Activated CD4-positive, alpha-beta T cell treated with anti-CD3 and anti-CD28 coated beads, Interleukin-10, Interleukin-2, amounts not matched to agents 100 ng/mL and 50 ng/mL, durations not matched to agents 16 hours and 8 hours (primary cell): ENCODE data around the gene TMPRSS7.
A peak's percentile ranks its signal among the peaks of the same experiment; 100 is the strongest.

Experiments used
- DNase-seq: peaks from one replicate; pipeline ENCODE4 v3.0.0-alpha.2; 2020

Gene TMPRSS7

DNA sequence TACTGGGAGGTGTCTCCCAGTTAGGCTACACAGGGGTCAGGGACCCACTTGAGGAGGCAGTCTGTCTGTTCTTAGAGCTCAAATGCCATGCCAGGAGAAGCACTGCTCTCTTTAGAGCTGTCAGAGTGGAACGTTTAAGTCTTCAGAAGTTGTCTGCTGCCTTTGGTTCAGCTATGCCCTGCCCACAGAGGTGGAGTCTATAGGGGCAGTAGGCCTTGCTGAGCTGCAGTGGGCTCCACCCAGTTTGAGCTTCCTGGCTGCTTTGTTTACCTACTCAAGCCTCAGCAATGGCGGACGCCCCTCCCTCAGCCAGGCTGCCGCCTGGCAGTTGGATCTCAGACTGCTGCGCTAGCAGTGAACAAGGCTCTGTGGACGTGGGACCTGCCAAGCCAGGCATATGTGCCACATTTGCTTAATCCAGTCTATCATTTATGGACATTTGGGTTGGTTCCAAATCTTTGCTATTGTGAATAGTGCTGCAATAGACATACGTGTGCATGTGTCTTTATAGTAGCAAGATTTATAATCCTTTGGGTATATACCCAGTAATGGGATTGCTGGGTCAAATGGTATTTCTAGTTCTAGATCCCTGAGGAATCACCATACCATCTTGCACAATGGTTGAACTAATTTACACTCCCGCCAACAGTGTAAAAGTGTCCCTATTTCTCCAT lies 38.0 kb downstream of the TMPRSS7 start:
- peak; percentile 48 for DNase-seq

DNA sequence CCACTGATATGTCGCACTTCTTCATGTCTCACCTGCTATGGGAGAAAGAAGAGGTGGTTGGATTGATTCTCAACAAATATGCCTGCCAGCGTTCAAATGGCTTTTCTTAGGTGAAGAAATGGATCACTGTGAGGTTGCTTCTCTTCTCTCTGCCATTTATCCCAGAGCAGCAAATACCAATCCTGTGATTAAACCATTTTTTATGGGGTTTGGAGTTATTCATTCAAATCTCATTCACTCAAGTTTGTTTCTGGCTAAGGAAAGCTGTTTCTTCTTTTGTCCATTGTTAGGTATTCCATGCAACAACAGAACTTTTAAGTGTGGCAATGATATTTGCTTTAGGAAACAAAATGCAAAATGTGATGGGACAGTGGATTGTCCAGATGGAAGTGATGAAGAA lies 39.5 kb downstream of the TMPRSS7 start:
- no peak for DNase-seq

DNA sequence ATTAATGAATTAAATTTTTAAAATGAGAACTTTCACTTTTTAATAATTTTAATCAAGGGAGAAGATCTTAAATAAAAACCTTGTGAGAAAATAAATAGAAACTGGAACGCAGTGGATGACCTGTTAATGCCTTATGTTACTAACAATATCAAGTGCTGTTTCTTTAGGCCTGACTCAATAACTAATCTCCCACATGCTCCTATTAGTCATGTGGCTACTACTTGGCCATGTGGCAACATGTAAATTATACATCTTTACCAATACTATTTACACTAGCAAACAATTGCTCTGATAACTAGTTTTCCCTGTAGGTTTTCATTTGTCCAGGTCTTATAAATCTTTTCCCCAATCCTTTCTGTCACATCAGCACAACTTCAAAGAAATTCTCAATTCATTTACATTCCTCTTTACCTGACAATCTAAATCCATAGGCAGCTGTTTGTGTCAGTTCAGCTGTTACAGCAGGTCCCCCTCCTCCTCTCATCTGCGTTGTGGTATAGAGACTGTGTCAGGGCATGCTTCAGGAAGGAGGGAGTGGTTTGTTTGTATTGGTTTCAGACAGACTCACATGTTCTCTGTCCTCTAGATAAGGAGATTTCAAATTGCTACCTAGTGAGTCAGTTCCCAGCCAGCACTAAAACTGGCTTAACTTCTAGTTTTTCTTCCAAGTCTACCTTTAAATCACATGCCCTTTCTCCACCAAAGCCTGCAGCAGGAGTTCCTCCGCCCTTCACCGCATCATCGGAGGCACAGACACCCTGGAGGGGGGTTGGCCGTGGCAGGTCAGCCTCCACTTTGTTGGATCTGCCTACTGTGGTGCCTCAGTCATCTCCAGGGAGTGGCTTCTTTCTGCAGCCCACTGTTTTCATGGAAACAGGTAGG lies 40.3 kb downstream of the TMPRSS7 start:
- DNase-seq, result peak; percentile 39

DNA sequence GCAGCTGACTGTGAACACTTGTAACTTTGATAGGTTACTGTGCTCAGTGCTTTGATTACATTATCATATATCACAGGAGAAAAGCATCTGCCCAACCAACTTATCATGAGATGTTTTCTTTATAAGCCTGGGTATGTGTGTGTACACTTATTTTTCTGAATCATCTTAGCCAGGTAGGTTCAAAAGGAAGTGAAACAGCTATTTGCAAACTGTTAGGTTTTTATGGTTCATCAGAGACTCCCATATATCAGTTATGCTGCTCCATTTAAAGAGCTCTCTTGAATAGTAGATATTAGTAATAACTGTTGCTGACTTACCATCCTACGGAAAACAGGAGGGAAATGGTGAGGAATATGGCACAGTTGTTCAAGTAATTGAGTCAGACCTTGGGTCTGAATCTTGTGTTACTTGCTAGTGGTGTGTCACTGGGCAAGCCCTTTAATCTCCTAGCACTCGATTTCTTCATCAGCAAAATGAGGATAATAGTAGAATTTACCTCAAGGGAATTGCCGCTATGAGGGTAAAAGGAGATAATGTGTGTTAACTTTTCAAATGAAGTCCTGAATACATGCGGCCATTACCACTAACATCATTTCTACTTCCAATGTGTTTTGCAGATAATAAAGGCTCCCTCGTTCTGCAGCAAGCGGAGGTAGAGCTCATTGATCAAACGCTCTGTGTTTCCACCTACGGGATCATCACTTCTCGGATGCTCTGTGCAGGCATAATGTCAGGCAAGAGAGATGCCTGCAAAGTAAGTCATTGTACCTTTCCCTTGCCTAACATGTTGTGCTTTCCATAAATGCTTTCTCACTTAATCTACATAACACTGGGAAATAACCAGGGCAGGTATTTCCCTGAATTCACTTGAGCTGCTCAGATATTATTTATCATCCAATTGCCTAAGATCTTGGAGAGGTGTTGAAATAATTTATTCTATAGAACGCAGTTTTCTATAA lies 43.9 kb downstream of the TMPRSS7 start:
- no peak for DNase-seq

DNA sequence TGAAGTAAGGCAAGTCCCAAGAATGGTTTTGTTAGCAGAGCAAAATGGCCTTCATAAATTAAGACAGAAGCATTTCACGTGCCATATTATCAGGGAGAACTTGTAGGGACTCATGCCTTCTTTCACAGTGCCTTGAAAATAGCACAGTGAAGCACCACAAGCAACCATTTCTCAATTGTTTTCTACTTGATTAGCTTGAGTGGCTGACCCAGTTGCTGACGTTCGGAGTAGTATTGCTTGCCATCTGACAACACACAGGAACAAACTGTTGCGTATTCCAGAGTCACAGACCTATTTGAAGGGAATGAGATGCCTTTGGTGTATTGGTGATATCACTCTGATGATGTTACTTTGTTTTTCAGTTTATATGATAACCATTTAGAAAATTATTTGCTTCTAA lies 48.7 kb downstream of the TMPRSS7 start:
- DNase-seq, result no peak

DNA sequence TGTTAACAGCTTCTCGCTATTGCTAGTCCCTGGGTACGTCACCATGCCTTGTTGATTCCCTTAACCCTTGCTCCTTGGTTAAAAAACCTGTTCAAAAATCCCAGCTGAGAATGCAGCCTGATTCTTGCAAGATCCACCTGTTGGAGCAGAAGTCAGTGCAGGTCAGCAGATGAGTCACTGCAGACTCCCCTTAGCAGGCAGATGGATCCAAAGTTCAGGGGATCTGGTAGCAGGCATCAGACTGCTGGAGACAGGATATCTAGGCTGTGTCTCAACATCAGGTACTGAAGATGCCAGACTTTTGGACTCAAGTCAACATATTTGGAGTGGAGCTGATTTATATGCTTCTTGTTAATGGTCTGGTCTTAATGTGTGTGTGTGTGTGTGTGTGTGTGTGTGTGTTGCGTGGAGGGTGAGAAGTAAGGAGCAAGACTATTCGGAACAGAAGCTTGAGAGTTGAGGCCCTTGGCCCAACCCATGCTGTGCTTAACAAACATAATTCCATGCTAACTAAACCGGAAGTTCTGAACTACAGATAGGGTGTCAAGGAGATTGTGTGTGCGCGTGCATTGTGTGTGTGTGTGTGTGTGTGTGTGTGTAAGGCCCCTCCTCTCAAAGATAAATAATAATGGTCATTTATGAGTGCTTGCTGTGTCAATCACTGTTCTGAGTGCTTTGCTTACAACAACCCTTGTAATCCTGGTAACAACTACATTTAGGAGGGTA lies 50.6 kb downstream of the TMPRSS7 start:
- DNase-seq, result no peak

DNA sequence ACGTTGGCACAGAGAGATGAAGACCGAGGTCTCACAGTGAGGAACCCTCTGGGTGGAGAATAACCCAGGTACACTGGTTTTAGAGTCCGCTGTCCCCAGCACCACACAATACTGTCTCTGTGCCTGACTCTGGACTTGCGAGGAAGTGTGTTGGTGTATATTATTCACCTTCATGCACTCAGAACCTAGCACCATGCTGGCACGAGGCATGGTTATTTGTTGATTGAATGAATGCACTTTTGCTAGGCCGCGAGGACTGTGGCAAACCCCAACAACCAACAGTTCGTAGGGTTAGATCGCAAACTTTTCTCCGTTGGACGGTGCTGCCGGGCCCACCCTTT lies 51.2 kb downstream of the TMPRSS7 start:
- DNase-seq, result no peak

DNA sequence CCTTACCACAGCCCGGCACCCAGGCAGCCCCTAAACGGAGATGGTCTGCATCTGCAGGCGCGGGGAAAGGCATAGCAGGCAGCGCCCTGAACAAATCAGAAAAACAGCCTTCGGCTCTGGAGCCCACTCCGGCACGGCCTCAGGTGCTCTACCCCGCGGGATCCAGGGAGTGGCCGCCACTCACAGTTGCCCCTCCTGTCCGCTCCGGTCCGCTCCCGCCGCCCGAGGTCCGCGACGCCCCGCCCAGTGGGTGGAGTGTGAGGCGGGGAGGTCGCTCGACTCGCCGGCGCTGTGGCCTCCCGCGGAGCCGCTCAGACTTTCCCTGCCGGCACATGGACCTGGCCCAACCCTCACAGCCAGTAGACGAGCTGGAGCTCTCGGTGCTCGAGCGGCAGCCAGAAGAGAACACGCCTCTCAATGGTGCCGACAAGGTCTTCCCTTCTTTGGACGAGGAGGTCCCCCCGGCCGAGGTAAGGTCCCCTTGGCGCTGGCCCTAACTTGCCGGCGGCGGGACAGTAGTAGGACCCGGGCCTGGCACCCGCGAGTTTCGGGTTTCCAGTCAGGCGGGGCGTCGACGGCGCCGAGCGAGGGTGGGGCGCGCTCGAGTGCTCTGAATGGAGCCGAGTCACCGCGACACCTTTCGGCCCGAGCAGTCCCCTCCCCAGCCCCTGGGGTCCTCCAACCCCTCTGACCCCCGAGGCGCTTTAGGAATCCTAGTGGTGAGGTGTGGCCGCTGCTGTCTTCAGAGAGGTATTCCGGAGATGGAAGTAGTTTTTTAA lies 51.7 kb downstream of the TMPRSS7 start, which contains the start of gene C3orf52:
Gene C3orf52, plus strand, starts transcription at position 314 of the 779 bp plus-strand sequence. Its CDS starts 19 bp downstream, at position 333.
- peak; percentile 72 for DNase-seq

DNA sequence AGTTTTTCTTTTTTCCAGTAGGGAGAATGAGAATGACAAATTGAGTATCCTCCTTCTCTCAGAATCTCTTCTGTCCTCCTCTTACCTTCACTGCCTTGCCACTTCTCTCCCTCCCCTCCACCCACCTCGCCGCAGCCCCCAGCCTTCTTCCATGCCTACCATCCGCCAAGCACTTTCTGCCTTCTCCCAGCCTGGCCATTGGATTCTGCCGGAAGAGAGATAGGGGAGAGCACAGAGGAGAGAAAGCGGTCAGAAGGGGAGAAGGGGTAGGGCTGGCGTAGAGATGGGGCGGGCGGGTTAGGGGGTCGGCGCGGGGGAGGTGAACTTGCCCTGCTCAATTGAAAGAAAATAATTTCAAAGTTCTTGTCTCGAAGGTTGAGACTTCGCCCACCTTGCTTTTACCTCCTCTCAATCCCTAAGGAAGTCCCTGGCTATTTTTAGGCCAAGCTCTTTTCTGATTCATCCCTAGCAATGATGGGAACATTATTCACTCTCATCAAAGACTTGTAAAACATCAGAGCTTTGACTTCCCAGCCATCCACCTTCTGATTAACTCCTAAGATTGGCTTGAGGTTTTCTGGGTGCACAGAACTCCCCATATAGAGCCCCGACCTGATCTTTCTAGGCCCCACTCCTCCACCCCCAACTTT lies 52.5 kb downstream of the TMPRSS7 start:
- DNase-seq, result no peak

DNA sequence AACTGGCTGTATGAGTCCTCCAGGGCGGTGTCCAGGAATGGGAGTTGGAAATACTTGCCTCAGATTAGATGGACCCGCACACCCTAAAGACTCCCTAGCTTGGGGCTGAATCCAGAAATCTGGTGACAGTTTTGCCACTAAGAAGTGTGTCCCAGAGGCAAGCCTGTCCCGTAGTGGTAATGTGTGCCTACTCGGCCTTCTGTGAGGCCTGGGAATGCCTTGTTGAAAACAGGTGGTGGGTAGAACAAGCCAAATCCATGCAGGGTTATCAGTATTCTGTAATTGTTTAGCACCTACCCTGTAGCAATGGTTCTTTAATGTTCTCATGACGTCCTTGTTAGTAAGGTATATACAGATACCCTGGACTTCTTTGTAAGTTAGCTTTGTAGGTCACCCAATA lies 53.2 kb downstream of the TMPRSS7 start:
- no peak for DNase-seq

DNA sequence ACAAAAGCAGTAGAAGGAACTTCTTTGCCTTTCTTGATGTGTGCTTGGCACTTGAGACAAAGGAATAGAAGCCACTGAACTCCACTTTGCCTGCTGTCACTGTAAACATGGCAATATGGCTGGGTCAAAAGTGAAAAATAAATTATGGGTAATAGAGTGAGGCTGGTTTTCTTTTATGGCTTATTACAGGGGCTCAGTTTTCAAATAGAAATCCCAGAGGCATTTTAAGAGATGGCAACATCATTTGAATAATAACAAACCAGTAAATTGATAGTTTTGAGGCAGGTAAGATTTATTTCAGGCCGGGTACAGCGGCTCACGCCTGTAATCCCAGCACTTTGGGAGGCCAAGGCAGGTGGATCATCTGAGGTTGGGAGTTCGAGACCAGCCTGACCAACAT lies 54.4 kb downstream of the TMPRSS7 start:
- no peak for DNase-seq

DNA sequence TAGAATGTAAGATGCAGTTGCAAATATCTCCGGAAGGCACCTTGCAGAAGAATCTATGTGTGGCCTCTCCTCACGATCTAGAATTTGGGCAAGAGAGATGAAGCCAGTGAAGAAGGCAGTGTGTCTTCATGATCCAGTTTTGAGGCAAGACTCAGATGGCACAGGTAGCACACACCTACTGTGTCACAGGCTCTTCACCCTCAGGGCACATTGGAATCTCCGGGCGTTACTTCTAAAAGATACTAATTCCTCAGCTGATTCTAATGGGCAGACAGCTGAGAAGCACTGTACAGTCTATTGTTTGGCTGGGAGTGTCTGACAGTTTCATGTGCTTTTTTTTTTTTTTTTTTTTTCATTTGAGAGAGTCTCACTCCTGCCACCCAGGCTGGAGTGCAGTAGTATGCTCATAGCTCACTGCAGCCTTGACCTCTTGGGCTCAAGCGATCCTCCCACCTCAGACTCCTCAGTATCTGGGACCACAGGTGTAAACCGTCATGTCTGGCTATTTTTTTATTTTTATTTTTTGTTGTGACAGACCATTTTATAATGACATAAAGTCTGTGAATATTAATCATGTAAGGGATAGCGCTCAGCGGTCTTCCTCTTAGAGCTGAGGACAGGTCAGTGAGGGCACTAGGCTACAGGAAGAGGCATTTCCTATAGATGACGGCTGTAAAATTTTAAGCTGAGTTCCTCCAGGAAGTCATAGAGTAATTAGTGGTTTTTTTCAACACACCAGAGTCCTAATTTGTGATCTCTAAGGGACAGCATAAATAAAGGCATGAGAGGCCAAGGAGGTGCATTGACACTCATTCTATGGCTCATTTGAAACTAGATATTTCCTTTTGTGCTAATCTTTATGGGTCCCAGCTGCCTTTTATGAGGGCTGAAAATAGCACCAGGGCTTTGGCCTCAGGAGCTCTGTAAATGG lies 55.7 kb downstream of the TMPRSS7 start:
- no peak for DNase-seq

DNA sequence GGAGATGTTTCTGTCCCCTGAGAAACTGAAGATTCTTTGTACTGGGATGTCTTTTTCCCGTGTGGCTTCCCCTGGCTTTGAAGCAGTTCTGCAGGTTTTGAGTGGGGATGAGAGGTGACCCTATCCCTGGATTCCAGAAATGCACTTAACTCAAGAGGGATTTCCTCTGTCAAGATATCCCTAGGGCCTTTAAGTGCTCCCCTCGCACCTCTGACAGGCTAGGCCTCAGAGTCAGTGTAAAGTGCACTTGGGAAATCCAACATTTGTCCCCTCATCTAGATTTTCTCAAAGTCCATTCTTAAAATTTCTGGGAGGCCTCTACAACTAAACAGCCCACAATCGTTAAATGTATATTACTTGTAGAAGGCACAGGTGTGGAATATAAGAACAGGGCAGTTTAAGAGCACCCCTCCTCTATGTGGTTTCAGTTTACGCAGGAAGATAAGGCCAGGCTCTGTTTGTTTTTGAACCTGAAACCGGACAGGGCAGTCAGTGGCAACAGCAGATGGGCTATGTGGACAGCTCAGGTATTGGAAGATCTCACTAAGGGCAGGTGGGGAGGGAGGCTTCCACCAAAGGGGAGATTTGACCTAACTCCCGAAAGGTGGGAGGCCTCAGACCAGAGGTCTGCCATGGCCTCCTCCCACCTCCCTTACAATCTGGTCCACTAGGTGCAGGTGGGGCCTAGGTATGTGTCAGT lies 56.5 kb downstream of the TMPRSS7 start:
- DNase-seq, result no peak

DNA sequence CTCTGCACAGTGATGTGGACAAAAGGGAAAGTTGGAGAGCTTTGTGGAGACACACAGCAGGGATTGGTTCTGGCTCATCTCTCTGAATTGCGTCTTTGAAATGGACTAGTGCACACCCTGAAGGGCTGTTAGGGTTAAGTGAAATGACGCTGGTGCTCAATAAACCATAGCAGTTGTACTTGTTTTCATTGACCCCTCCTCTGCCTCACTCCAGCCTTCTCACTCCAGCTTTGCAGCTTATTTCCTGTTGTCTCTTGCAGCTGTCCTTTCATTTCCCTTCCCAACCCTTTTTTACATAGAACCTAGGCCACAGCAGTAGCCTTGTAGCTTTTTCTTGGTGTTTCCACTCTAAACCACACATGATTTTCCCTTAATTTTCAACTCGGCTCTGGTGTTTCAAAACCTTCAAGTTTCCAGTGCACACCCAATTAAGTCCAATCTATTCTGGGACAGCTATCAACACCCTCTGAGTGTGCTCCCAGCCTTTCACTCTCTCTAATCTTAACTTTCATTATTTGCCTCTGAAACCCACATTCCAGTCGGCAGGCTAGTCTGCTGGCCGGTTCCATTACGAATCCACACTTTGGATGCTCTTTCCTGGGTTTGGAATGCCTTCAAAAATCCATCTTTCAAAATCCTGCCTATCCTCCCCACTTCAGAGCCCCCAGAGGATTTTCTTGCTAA lies 58.1 kb downstream of the TMPRSS7 start:
- no peak for DNase-seq

DNA sequence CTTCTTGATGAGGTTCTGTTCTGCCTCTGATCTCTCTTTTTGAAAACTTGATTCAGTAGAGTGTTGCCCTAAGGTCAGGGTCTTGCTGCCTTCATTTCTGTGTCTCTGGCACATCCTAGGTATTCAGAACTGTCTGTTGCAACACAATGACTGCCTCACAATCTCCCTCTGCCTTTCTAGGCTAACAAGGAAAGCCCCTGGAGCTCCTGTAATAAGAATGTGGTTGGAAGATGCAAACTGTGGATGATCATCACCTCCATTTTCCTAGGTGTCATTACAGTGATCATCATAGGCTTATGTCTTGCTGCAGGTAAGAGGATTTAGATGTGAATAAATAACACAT lies 58.6 kb downstream of the TMPRSS7 start:
- no peak for DNase-seq

DNA sequence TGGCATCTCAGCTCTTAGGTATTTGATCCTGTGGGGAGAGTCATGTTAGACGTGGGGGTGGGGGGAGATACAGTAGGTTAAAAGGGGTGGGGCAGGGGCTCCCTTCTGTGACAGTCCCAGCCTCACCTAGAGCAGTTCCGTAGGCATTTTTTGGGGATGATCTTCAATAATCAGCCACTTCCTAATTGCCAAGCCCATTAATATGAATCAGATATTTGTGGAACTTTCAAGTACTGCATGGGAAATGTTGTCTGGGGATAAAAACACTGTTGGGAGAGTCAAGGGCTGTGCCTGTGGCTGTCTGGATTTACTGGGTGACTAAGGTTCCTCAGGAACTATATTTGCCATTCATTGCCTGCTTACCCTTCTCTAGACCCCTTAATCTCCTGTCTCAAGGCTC lies 61.2 kb downstream of the TMPRSS7 start:
- no peak for DNase-seq

DNA sequence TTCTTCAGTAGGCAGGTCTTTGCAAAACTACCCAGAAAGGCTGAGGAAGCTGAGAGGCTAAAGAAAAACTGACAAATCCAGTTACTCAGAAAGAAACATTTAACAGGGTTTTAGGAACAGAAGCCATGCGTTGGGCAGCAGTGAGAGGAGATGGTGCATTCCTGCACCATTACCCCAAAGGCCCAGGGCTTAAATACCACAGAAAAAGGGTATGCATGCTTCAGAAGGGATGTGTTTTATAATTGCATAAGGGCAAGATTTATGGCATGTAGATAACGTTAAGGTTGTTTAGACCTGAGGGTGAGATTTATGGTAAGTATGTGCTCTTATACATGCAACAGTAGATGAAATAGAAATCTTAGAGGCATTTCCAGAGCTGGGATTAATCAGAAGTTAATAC lies 61.6 kb downstream of the TMPRSS7 start:
- DNase-seq, result no peak

DNA sequence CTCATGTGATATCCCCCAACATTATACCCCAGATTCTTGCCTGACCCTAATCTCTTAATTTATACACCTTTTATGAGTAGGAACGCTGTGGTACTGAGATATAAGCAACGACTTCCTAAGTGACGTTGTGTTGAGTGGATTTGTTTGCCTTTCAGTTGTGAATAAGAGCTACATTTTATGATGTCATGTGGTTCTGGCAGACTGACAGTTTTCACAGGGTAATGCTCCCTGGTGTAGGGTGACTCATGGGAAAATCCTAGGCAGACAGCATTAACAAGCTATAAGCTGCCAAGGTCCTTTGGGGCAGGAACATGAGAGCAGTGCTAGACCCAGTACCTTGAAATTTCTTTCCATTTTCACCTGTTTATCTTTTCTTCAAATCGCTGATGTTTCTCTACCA lies 62.8 kb downstream of the TMPRSS7 start:
- DNase-seq, result peak; percentile 42

DNA sequence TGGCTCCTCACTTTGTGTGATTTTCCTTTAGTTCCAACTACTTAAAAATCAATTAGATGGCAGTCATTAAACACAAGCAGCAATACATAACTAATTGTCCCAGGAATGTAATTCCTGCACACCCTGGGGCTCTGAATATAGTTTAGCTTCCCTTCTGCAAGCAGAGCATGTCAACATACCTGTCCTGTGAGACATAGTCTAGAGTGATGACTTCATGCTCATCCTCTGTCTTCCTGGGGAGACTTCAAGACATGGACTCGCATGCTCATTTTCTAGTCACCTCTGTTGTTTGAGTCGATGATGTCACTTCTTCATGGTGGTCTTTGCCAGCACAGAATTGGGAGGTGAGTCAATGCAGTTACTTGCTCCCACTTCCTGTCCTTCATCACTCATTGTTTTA lies 67.4 kb downstream of the TMPRSS7 start:
- no peak for DNase-seq
